SIG-M5 treated with dmso at 0.1 percent for 504 hours (cell line): ENCODE results near the gene ATP6V1F.

ENCODE experiments used
- DNase-seq: peaks from one replicate; lab custom pipeline; 2025; ENCODE audit not compliant: unreplicated experiment; lab: John Stamatoyannopoulos, UW

ATP6V1F gene

DNA sequence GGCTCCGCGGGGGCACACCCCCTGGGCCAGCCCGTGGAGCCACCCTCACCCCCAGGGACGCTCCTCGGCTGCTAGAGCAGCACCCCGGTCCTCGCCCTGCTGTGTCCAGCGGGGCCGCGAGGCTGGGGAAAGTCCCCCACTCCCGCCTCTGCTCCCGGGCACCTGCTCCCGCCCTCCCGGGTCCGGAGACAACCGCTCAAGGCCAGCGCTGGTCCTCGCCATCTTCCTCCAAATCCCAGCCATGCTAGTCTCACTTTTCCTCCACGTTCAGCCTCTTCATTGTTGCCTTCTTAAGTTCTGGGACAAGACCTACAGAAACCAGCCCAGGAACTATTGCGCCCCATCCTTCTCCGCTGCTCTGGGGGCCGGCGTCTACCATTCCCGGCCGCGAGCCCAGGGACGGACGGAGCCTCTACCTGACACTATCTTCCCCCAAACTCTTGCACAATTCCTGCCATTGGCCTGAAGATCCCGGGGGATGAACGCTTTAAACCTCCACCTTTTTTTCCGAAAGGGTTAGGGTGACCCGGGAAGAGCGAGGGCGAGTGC lies 52.7 kb downstream of the ATP6V1F start:
- DNase-seq: no peak
